Upper lobe of left lung (tissue), 6 donors: ENCODE measurements around the gene ZNF496. TPM values are rescaled to one million over a fixed set of nuclear protein-coding genes. Genes with fewer than 3 reads are reported as not detected.

Experiments used
- ATAC-seq, 2 donors: fragments of 200-7000 bp; cut with Tn5 transposase; one replicate each; pipeline ENCODE4 v1.9.1; 2022; ENCODE audit warnings: mild to moderate bottlenecking in 2 of 2, moderate library complexity in 2 of 2; ENCODE audit not compliant: low FRiP score in 2 of 2
- DNase-seq, 2 donors: peaks; one replicate each; pipeline ENCODE4 v3.0.0-alpha.2; 2019 to 2020
- H3K27ac ChIP-seq, 4 donors: fragments of 200-600 bp; sonication (generic); one replicate each; pipeline ENCODE4 v1.5.1; 2016 to 2019
- H3K27me3 ChIP-seq, 4 donors: fragments of 200-600 bp; sonication (generic); one replicate each; pipeline ENCODE4 v1.5.1; 2017 to 2019
- H3K36me3 ChIP-seq, 4 donors: fragments of 200-600 bp; sonication (generic); one replicate each; pipeline ENCODE4 v1.5.1; 2016 to 2019
- H3K4me1 ChIP-seq, 4 donors: fragments of 200-600 bp; sonication (generic); one replicate each; pipeline ENCODE4 v1.5.1; 2018 to 2019
- H3K4me3 ChIP-seq, 4 donors: fragments of 200-600 bp; sonication (generic); one replicate each; pipeline ENCODE4 v1.5.1; 2017 to 2019; ENCODE audit warnings: mild to moderate bottlenecking in 2 of 4, moderate library complexity in 1 of 4
- H3K9me3 ChIP-seq, 4 donors: fragments of 200-600 bp; sonication (generic); one replicate each; pipeline ENCODE4 v1.5.1; 2018 to 2019
- CTCF ChIP-seq, 6 experiments: fragments of 450-650 bp in 4 of 6; fragments of 200-600 bp in 2 of 6; sonication (generic) in 2 of 6; IDR thresholded peaks; one replicate each; pipeline ENCODE4 v1.5.1; 2016 to 2019; ENCODE audit warnings: antibody characterized with exemption in 6 of 6
- EP300 ChIP-seq, 4 donors: sonication (generic); formaldehyde crosslinking; IDR thresholded peaks; one replicate each; pipeline ENCODE4 v1.5.1; 2017; ENCODE audit warnings: antibody characterized with exemption in 4 of 4, control low read depth in 2 of 4
- POLR2A ChIP-seq, 4 donors: fragments of 450-650 bp; IDR thresholded peaks; one replicate each; pipeline ENCODE4 v1.5.1; 2016 to 2017; ENCODE audit warnings: antibody characterized with exemption in 4 of 4, mild to moderate bottlenecking in 2 of 4
- POLR2AphosphoS5 ChIP-seq, 2 donors: sonication (generic); formaldehyde crosslinking; IDR thresholded peaks; one replicate each; pipeline ENCODE4 v1.5.1; 2017; ENCODE audit warnings: antibody characterized with exemption in 2 of 2
- WGBS, 2 donors: methylation state at CpG; one replicate each; pipeline ENCODE4 v1.1.5; 2017 to 2018; 5-methylcytosine and 5-hydroxymethylcytosine counted together
- total RNA-seq, 6 donors: library from RNA; depleted of rRNA in 4 of 6; stranded (reverse); fragments of >200 nt in 4 of 6; gene quantifications; one replicate each; pipeline versions ENCODE4 v1.1.0 to v1.2.1, GENCODE V29; 2016 to 2021
- donor health status: DM: no; HTN: no; CAD: no; lungs with moderate emphysema.
- donor health status: DM: no; HTN: yes; CAD: no; lungs with severe emphysema.

ZNF496 gene
- total RNA-seq, 6 donors from 2014 or later = 20.8 to 59.7 (median 27.2) TPM

- DNase-seq = peak; percentile 46 to 85
- Histone ChIP-seq H3K27ac (no peak overlapping the region), H3K9me3 (no peaks in the 10 kb centered on the region), H3K4me3 (peak overlapping the region; percentile 6 to 46 (median 16)), H3K4me1 (peaks cover 0 to 10% (median 1%) of the 10 kb centered on the region in 4 donors), H3K27me3 (no peaks in the 10 kb centered on the region), H3K36me3 (no peaks in the 10 kb centered on the region)
- ATAC-seq = peak; percentile 42 to 92
- WGBS, 2 donors = 15 to 26% methylated on average over 21 to 26 of the region's 26 CpGs
- TF ChIP-seq CTCF (IDR thresholded peaks at IDR 0.05) (peak; percentile 20 to 52 (median 34)), EP300 (IDR thresholded peaks at IDR 0.05) (no peak)
Observed at GRCh38 chr1:247373721-247374141, 42.1 kb upstream of the ZNF496 start.

GRCh38 chr1:247371801-247372259 lies 40.2 kb upstream of the ZNF496 start:
- H3K36me3 ChIP-seq = no peaks in the 10 kb centered on the region
- no peak for ATAC-seq

GRCh38 chr1:247370786-247371732 lies 39.4 kb upstream of the ZNF496 start:
- TF ChIP-seq EP300 (IDR thresholded peaks at IDR 0.05) (no peak), POLR2A (IDR thresholded peaks at IDR 0.05) (no peak), POLR2AphosphoS5 (IDR thresholded peaks at IDR 0.05) (no peak), CTCF (IDR thresholded peaks at IDR 0.05) (no peak)
- Histone ChIP-seq H3K27me3 (no peaks in the 10 kb centered on the region), H3K4me3 (no peak overlapping the region), H3K4me1 (peaks cover 0 to 10% (median 1%) of the 10 kb centered on the region in 4 donors), H3K9me3 (no peaks in the 10 kb centered on the region), H3K36me3 (no peaks in the 10 kb centered on the region), H3K27ac (no peak overlapping the region)
- no peak for DNase-seq
- WGBS, 2 donors = 71 to 80% methylated on average over 16 of the region's 16 CpGs
- no peak for ATAC-seq

More at GRCh38 chr1:247371801-247372259, 40.2 kb upstream of the ZNF496 start:
- DNase-seq = no peak
- WGBS, 2 donors = 86 to 91% methylated on average over 16 of the region's 16 CpGs
- peaks cover 0 to 10% (median 1%) of the 10 kb centered on the region in 4 donors for H3K4me1 ChIP-seq
- no peak overlapping the region for H3K27ac ChIP-seq
- no peaks in the 10 kb centered on the region for H3K9me3 ChIP-seq
- no peaks in the 10 kb centered on the region for H3K27me3 ChIP-seq
- no peak overlapping the region for H3K4me3 ChIP-seq
- no peak for TF ChIP-seq EP300 (IDR thresholded peaks at IDR 0.05)
- no peak for TF ChIP-seq CTCF (IDR thresholded peaks at IDR 0.05)
- TF ChIP-seq POLR2A (IDR thresholded peaks at IDR 0.05) = no peak
- TF ChIP-seq POLR2AphosphoS5 (IDR thresholded peaks at IDR 0.05) = no peak

GRCh38 chr1:247368490-247369145 lies 37.0 kb upstream of the ZNF496 start:
- peaks cover 0 to 4% (median 0%) of the 10 kb centered on the region in 4 donors for H3K27me3 ChIP-seq

More at GRCh38 chr1:247368490-247369145, 37.0 kb upstream of the ZNF496 start:
- no peak for TF ChIP-seq EP300 (IDR thresholded peaks at IDR 0.05)
- no peak for TF ChIP-seq POLR2AphosphoS5 (IDR thresholded peaks at IDR 0.05)
- TF ChIP-seq CTCF (IDR thresholded peaks at IDR 0.05) = no peak
- no peak for TF ChIP-seq POLR2A (IDR thresholded peaks at IDR 0.05)
- no peak for DNase-seq
- H3K36me3 ChIP-seq = no peaks in the 10 kb centered on the region
- ATAC-seq = no peak
- H3K27ac ChIP-seq = no peak overlapping the region
- no peak overlapping the region for H3K4me3 ChIP-seq
- peaks cover 0 to 8% (median 1%) of the 10 kb centered on the region in 4 donors for H3K4me1 ChIP-seq
- no peaks in the 10 kb centered on the region for H3K9me3 ChIP-seq
- WGBS, 2 donors = 63 to 67% methylated on average over 7 of the region's 7 CpGs
